Trophoblast cell (in vitro differentiated cells and primary cell): ENCODE data around the gene POGLUT3.
A peak's percentile ranks its signal among the peaks of the same experiment; 100 is the strongest.

Experiments
- DNase-seq, 2 donors: peaks; one replicate each; pipeline ENCODE4 v3.0.0-alpha.2; 2016
- H2AFZ ChIP-seq: 2 replicates; pipeline ENCODE4 v1.6.1; 2013; ENCODE audit warnings: low read length, moderate library complexity, mild to moderate bottlenecking; ENCODE audit not compliant: insufficient read depth, poor library complexity
- H2AK5ac ChIP-seq: 2 replicates; pipeline ENCODE4 v1.6.1; 2013; ENCODE audit warnings: mild to moderate bottlenecking, low read length
- H2BK120ac ChIP-seq: 2 replicates; pipeline ENCODE4 v1.6.1; 2013; ENCODE audit warnings: low read length, mild to moderate bottlenecking, moderate library complexity; ENCODE audit not compliant: insufficient read depth, poor library complexity
- H2BK12ac ChIP-seq: 2 replicates; pipeline ENCODE4 v1.6.1; 2013; ENCODE audit warnings: mild to moderate bottlenecking, low read length, moderate library complexity
- H2BK5ac ChIP-seq: 2 replicates; pipeline ENCODE4 v1.6.1; 2013; ENCODE audit warnings: low read length, low read depth, moderate library complexity, mild to moderate bottlenecking; ENCODE audit not compliant: poor library complexity
- H3K14ac ChIP-seq: 2 replicates; pipeline ENCODE4 v1.6.1; 2013; ENCODE audit warnings: mild to moderate bottlenecking, low read length
- H3K18ac ChIP-seq: 2 replicates; pipeline ENCODE4 v1.6.1; 2013; ENCODE audit warnings: mild to moderate bottlenecking, low read length
- H3K23ac ChIP-seq: 2 replicates; pipeline ENCODE4 v1.6.1; 2013; ENCODE audit warnings: low read length
- H3K27ac ChIP-seq: 2 replicates; pipeline ENCODE4 v1.5.1; 2013; ENCODE audit warnings: low read depth, mild to moderate bottlenecking, inconsistent platforms, low read length, moderate library complexity
- H3K27me3 ChIP-seq: 2 replicates; pipeline ENCODE4 v1.6.1; 2013; ENCODE audit warnings: inconsistent platforms, mild to moderate bottlenecking, low read length, moderate library complexity; ENCODE audit not compliant: insufficient read depth
- H3K36me3 ChIP-seq, 2 experiments: 1 replicate in 1 of 2; 2 replicates in 1 of 2; pipeline ENCODE4 v1.6.1; 2013; ENCODE audit warnings: low read length in 2 of 2, mild to moderate bottlenecking in 2 of 2, moderate library complexity in 1 of 2; ENCODE audit not compliant: insufficient read depth in 2 of 2, control insufficient read depth in 1 of 2
- H3K4ac ChIP-seq: 2 replicates; pipeline ENCODE4 v1.6.1; 2013; ENCODE audit warnings: low read depth, mild to moderate bottlenecking, low read length, moderate library complexity
- H3K4me1 ChIP-seq, 2 experiments: 1 replicate in 1 of 2; 2 replicates in 1 of 2; pipeline ENCODE4 v1.6.1; 2013; ENCODE audit warnings: low read length in 2 of 2, mild to moderate bottlenecking in 2 of 2, moderate library complexity in 1 of 2; ENCODE audit not compliant: insufficient read depth in 2 of 2, control insufficient read depth in 1 of 2
- H3K4me2 ChIP-seq: 2 replicates; pipeline ENCODE4 v1.6.1; 2013; ENCODE audit warnings: inconsistent platforms, mild to moderate bottlenecking, low read length, moderate library complexity
- H3K4me3 ChIP-seq: 2 replicates; pipeline ENCODE4 v1.5.1; 2013; ENCODE audit warnings: mild to moderate bottlenecking, low read depth, low read length, inconsistent platforms
- H3K79me1 ChIP-seq: one replicate; pipeline ENCODE4 v1.6.1; 2013; ENCODE audit warnings: low read length
- H3K79me2 ChIP-seq: 2 replicates; pipeline ENCODE4 v1.6.1; 2013; ENCODE audit warnings: low read length, mild to moderate bottlenecking; ENCODE audit not compliant: control insufficient read depth, insufficient read depth, poor library complexity
- H3K9ac ChIP-seq: 2 replicates; pipeline ENCODE4 v1.6.1; 2013; ENCODE audit warnings: mild to moderate bottlenecking, low read length
- H3K9me3 ChIP-seq: 2 replicates; pipeline ENCODE4 v1.6.1; 2013; ENCODE audit warnings: low read depth, mild to moderate bottlenecking, control low read depth, inconsistent platforms, low read length; ENCODE audit not compliant: insufficient read depth
- H4K12ac ChIP-seq: 2 replicates; pipeline ENCODE4 v1.6.1; 2013; ENCODE audit warnings: low read depth, mild to moderate bottlenecking, low read length, moderate library complexity
- H4K8ac ChIP-seq: 2 replicates; pipeline ENCODE4 v1.6.1; 2013; ENCODE audit warnings: low read depth, mild to moderate bottlenecking, low read length, moderate library complexity
- H4K91ac ChIP-seq: one replicate; pipeline ENCODE4 v1.6.1; 2013; ENCODE audit warnings: low read depth, mild to moderate bottlenecking, low read length, moderate library complexity
- WGBS: extraction: QIAGEN DNeasy Blood & Tissue Kit; methylation state at CpG from one replicate; pipeline ENCODE4 v1.1.7; 2013; ENCODE audit warnings: missing lambda C conversion rate; ENCODE audit not compliant: insufficient read length, insufficient coverage; ENCODE audit errors: extremely low coverage; 5-methylcytosine and 5-hydroxymethylcytosine counted together

The POGLUT3 gene

GRCh38 chr11:108500721-108501120 is 2.5 kb upstream of the POGLUT3 start:
- Histone ChIP-seq H3K9ac (no peak overlapping the region), H3K4me1 (peaks cover 3 to 21% of the 10 kb centered on the region in 2 experiments), H3K4me2 (no peak overlapping the region), H4K91ac (no peak overlapping the region), H3K36me3 (no peaks in the 10 kb centered on the region), H3K79me1 (peaks cover 21% of the 10 kb centered on the region), H2BK120ac (no peak overlapping the region), H3K9me3 (no peaks in the 10 kb centered on the region), H2BK5ac (no peak overlapping the region), H3K4me3 (no peak overlapping the region), H2AK5ac (no peak overlapping the region), H4K8ac (no peak overlapping the region), H3K79me2 (peaks cover 7% of the 10 kb centered on the region), H3K4ac (no peak overlapping the region), H3K14ac (no peak overlapping the region), H2AFZ (no peak overlapping the region), H3K23ac (no peak overlapping the region), H2BK12ac (no peak overlapping the region), H3K18ac (no peak overlapping the region), H3K27me3 (no peaks in the 10 kb centered on the region), H3K27ac (peak overlapping the region; percentile 56), H4K12ac (no peak overlapping the region)
- DNase-seq = no peak
- WGBS = no CpG with 5 or more reads among the region's 2 CpGs

- Histone ChIP-seq H3K79me1 (peaks cover 22% of the 10 kb centered on the region), H3K9ac (no peak overlapping the region), H3K4me3 (no peak overlapping the region), H3K4ac (no peak overlapping the region), H4K8ac (no peak overlapping the region), H3K18ac (no peak overlapping the region), H2AK5ac (no peak overlapping the region), H2BK5ac (no peak overlapping the region), H3K27ac (peak overlapping the region; percentile 56), H3K9me3 (no peaks in the 10 kb centered on the region), H2BK12ac (no peak overlapping the region), H3K14ac (no peak overlapping the region), H2BK120ac (no peak overlapping the region), H3K23ac (no peak overlapping the region), H3K27me3 (no peaks in the 10 kb centered on the region), H2AFZ (no peak overlapping the region), H3K4me2 (no peak overlapping the region), H4K12ac (no peak overlapping the region), H4K91ac (no peak overlapping the region), H3K4me1 (peaks cover 3 to 23% of the 10 kb centered on the region in 2 experiments), H3K79me2 (peaks cover 7% of the 10 kb centered on the region), H3K36me3 (no peaks in the 10 kb centered on the region)
- WGBS = no CpG with 5 or more reads among the region's 4 CpGs
- DNase-seq = no peak
Observed at GRCh38 chr11:108500169-108500568, 2.0 kb upstream of the POGLUT3 start.

DNA sequence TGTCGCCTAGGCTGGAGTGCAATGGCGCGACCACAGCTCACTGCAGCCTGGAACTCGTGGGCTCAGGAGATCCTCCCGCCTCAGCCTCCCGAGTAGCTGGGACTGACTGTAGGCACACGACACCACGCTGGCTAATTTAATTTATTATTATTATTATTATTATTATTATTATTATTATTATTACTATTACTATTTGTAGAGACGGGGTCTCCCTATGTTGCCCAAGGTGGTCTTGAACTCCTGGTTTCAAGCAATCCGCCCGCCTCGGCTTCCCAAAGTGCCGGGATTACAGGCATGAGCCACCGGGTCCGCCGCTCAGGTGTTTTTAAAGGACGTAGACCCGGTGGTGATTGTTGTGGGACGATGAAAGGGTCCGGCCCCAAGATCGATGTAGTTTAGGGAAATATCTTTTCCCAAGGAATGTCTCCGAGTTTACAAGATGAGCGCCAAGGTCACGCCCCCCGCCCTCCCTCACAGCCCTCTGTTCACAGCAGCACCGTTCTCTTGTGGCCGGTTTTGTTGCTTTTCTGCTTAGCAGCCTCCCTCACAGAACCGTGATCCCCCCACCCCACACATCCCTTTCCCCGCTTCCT is 728 bp upstream of the POGLUT3 start:
- H4K8ac ChIP-seq = peak overlapping the region; percentile 87
- H3K9me3 ChIP-seq = no peaks in the 10 kb centered on the region
- H3K27ac ChIP-seq = peak overlapping the region; percentile 100
- H3K18ac ChIP-seq = peak overlapping the region; percentile 58
- peak overlapping the region; percentile 22 for H3K14ac ChIP-seq
- H3K4ac ChIP-seq = peak overlapping the region; percentile 2
- H3K9ac ChIP-seq = no peak overlapping the region
- H2AK5ac ChIP-seq = peak overlapping the region; percentile 51
- peak overlapping the region; percentile 88 for H2BK120ac ChIP-seq
- peak overlapping the region; percentile 24 for H4K12ac ChIP-seq
- no peak for DNase-seq
- H3K4me1 ChIP-seq = peaks cover 6 to 27% of the 10 kb centered on the region in 2 experiments
- H2AFZ ChIP-seq = peak overlapping the region; percentile 65
- H3K4me2 ChIP-seq = peak overlapping the region; percentile 95
- H2BK5ac ChIP-seq = peak overlapping the region; percentile 91
- H3K4me3 ChIP-seq = no peak overlapping the region
- peaks cover 24% of the 10 kb centered on the region for H3K79me1 ChIP-seq
- H4K91ac ChIP-seq = peak overlapping the region; percentile 97
- H2BK12ac ChIP-seq = peak overlapping the region; percentile 61
- WGBS = no CpG with 5 or more reads among the region's 29 CpGs
- no peak overlapping the region for H3K23ac ChIP-seq
- H3K79me2 ChIP-seq = peaks cover 7% of the 10 kb centered on the region
- no peaks in the 10 kb centered on the region for H3K27me3 ChIP-seq
- no peaks in the 10 kb centered on the region for H3K36me3 ChIP-seq

DNA sequence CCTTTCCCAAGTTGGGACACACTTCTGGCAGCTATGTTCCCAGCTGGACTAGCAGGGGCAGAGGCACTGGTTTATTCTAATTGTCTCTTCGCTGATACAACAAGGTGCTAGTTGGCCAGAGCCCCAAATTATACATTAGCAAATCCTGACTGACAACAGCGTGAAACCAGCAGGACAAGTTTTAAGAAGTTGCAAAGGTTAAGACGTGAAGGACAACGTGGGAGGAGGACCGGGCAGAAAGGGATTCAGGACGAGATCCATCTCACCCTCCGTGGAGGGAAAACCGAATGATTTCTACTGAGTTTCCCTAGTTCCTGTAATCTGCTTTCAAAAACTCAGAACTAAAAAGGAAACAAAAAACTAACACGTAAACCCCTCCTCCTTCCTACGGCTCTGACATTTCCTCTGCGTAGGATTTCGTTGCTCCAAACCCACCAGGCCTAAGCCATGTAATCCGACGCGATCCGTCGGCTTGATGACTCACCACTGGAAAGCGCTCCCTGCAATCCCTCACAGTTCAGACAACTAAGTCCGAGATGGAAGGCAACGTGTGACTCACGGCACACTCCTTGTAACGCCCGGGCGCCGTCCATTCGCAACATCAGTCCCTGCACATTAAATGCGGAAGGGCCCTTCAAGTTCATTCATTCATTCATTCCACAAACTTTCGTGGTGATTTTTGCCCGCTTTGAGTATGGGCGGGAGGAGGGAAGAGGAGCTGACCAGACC is 703 bp downstream of the POGLUT3 start:
- no CpG with 5 or more reads among the region's 30 CpGs for WGBS
- peak overlapping the region; percentile 88 for H2BK120ac ChIP-seq
- peak overlapping the region; percentile 85 for H3K14ac ChIP-seq
- H3K4me2 ChIP-seq = peak overlapping the region; percentile 95
- H3K36me3 ChIP-seq = no peaks in the 10 kb centered on the region
- peak overlapping the region; percentile 7 for H2AK5ac ChIP-seq
- peaks cover 7% of the 10 kb centered on the region for H3K79me2 ChIP-seq
- H3K4ac ChIP-seq = peak overlapping the region; percentile 35
- peak overlapping the region; percentile 85 for H3K9ac ChIP-seq
- peak overlapping the region; percentile 97 for H4K91ac ChIP-seq
- peak overlapping the region; percentile 47 for H2AFZ ChIP-seq
- peak overlapping the region; percentile 55 for H4K12ac ChIP-seq
- peak overlapping the region; percentile 77 for H3K4me3 ChIP-seq
- peak overlapping the region; percentile 87 for H4K8ac ChIP-seq
- no peak overlapping the region for H3K23ac ChIP-seq
- no peaks in the 10 kb centered on the region for H3K27me3 ChIP-seq
- peaks cover 24% of the 10 kb centered on the region for H3K79me1 ChIP-seq
- H2BK12ac ChIP-seq = peak overlapping the region; percentile 9
- peaks cover 6 to 27% of the 10 kb centered on the region in 2 experiments for H3K4me1 ChIP-seq
- peak overlapping the region; percentile 91 for H2BK5ac ChIP-seq
- peak; percentile 99 for DNase-seq
- no peaks in the 10 kb centered on the region for H3K9me3 ChIP-seq
- H3K27ac ChIP-seq = peak overlapping the region; percentile 100
- peak overlapping the region; percentile 79 for H3K18ac ChIP-seq
